T-helper 2 cell (primary cell): ENCODE measurements around the gene CSAG3.
"Not testable (repeated sequence)": the region's sequence is repeated elsewhere in the genome, so short reads cannot be mapped to it uniquely, and the experiment has no call there.

Experiments used
- DNase-seq, 5 experiments: peaks; one replicate each; pipeline versions ENCODE4 v3.0.0 to v3.0.0-alpha.2; 2012 to 2022
- total RNA-seq, 2 donors: gene quantifications; one replicate each; lab custom pipeline; 2026; lab: John Stamatoyannopoulos, UW

The CSAG3 gene
- 0 reads per million in 2 donors for total RNA-seq

- DNase-seq: not testable (repeated sequence)
Observed at GRCh38 chrX:152758918-152759317, at the start of gene CSAG3. TSS of gene CSAG3 (plus strand) at chrX:152759218.

DNA sequence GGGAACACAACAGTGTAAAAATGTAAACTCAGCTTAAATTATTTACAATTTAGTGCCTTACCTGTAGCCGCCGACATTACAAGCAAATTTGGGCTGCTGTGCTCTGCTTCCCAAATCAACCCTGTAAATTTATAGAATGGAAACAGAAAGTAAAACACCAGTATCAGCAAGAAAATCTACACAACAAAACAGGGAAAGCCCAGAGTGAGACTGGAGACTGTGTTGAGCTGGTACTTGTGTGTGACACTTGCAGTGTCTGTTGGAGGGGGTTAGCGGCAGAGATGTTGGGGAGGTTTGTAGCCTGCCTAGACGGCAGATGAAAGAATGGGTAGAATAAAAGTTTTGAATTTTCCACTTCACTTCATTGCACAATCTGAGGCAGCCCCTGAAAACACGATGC is 45.8 kb upstream of the CSAG3 start:
- not testable (repeated sequence) for DNase-seq

DNA sequence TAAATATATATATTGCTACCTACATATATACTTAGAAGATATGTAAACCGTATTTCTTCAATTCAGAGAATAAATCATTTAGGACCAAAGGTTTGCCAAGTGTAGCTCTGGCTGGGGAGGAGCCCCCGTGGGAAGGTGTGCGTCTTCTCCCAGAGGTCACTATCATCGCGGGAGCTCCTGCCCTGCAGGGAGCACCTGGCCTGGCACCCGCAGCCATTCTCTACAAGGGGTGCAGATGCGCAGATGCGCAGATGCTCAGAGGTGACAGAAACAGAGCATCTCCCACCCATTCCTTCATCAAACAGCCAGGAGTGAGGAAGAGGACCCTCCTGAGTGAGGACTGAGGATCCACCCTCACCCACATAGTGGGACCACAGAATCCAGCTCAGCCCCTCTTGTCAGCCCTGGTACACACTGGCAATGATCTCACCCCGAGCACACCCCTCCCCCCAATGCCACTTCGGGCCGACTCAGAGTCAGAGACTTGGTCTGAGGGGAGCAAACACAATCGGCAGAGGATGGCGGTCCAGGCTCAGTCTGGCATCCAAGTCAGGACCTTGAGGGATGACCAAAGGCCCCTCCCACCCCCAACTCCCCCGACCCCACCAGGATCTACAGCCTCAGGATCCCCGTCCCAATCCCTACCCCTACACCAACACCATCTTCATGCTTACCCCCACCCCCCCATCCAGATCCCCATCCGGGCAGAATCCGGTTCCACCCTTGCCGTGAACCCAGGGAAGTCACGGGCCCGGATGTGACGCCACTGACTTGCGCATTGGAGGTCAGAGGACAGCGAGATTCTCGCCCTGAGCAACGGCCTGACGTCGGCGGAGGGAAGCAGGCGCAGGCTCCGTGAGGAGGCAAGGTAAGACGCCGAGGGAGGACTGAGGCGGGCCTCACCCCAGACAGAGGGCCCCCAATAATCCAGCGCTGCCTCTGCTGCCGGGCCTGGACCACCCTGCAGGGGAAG is 44.9 kb upstream of the CSAG3 start, which contains the start of gene MAGEA2B:
TSS of gene MAGEA2B (plus strand) at position 814 of the 973 bp plus-strand sequence. CDS start 2,479 bp downstream, outside the sequence.
- not testable (repeated sequence) for DNase-seq

GRCh38 chrX:152725409-152725808 is 33.6 kb upstream of the CSAG3 start:
- DNase-seq: no peak

DNA sequence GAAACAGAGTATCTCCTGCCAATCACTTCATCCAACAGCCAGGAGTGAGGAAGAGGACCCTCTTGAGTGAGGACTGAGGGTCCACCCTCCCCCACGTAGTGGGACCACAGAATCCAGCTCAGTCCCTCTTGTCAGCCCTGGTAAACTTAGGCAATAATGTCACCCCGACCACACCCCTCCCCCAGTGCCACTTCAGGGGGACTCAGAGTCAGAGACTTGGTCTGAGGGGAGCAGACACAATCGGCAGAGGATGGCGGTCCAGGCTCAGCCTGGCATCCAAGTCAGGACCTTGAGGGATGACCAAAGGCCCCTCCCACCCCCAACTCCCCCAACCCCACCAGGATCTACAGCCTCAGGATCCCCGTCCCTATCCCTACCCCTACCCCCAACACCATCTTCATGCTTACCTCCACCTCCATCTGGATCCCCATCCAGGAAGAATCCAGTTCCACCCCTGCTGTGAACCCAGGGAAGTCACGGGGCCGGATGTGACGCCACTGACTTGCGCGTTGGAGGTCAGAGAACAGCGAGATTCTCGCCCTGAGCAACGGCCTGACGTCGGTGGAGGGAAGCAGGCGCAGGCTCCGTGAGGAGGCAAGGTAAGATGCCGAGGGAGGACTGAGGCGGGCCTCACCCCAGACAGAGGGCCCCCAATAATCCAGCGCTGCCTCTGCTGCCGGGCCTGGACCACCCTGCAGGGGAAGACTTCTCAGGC is 25.6 kb upstream of the CSAG3 start, which contains the start of the genes CSAG1 and MAGEA12:
TSS of gene CSAG1 (minus strand) at position 461 of the 715 bp plus-strand sequence. CDS start 1,261 bp downstream, outside the sequence.
TSS of gene MAGEA12 (plus strand) at position 497 of the 715 bp plus-strand sequence. CDS start 2,405 bp downstream, outside the sequence.
- DNase-seq: no peak

GRCh38 chrX:152734143-152734858 is 24.7 kb upstream of the CSAG3 start:
- not testable (repeated sequence) for DNase-seq

GRCh38 chrX:152735101-152735500 is 23.9 kb upstream of the CSAG3 start:
- no peak for DNase-seq

- no peak for DNase-seq
Observed at GRCh38 chrX:152735860-152736511, 23.0 kb upstream of the CSAG3 start.

- not testable (repeated sequence) for DNase-seq
Observed at GRCh38 chrX:152736528-152736927, 22.5 kb upstream of the CSAG3 start.

GRCh38 chrX:152738560-152738959 is 20.5 kb upstream of the CSAG3 start:
- DNase-seq: no peak

DNA sequence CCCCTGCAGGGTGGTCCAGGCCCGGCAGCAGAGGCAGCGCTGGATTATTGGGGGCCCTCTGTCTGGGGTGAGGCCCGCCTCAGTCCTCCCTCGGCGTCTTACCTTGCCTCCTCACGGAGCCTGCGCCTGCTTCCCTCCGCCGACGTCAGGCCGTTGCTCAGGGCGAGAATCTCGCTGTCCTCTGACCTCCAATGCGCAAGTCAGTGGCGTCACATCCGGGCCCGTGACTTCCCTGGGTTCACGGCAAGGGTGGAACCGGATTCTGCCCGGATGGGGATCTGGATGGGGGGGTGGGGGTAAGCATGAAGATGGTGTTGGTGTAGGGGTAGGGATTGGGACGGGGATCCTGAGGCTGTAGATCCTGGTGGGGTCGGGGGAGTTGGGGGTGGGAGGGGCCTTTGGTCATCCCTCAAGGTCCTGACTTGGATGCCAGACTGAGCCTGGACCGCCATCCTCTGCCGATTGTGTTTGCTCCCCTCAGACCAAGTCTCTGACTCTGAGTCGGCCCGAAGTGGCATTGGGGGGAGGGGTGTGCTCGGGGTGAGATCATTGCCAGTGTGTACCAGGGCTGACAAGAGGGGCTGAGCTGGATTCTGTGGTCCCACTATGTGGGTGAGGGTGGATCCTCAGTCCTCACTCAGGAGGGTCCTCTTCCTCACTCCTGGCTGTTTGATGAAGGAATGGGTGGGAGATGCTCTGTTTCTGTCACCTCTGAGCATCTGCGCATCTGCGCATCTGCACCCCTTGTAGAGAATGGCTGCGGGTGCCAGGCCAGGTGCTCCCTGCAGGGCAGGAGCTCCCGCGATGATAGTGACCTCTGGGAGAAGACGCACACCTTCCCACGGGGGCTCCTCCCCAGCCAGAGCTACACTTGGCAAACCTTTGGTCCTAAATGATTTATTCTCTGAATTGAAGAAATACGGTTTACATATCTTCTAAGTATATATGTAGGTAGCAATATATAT is 5.0 kb upstream of the CSAG3 start, which contains the start of gene MAGEA2:
TSS of gene MAGEA2 (minus strand) at position 157 of the 965 bp plus-strand sequence. CDS start 2,479 bp downstream, outside the sequence.
- DNase-seq: not testable (repeated sequence)

DNA sequence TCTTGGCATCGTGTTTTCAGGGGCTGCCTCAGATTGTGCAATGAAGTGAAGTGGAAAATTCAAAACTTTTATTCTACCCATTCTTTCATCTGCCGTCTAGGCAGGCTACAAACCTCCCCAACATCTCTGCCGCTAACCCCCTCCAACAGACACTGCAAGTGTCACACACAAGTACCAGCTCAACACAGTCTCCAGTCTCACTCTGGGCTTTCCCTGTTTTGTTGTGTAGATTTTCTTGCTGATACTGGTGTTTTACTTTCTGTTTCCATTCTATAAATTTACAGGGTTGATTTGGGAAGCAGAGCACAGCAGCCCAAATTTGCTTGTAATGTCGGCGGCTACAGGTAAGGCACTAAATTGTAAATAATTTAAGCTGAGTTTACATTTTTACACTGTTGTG is 4.1 kb upstream of the CSAG3 start:
- DNase-seq: not testable (repeated sequence)

DNA sequence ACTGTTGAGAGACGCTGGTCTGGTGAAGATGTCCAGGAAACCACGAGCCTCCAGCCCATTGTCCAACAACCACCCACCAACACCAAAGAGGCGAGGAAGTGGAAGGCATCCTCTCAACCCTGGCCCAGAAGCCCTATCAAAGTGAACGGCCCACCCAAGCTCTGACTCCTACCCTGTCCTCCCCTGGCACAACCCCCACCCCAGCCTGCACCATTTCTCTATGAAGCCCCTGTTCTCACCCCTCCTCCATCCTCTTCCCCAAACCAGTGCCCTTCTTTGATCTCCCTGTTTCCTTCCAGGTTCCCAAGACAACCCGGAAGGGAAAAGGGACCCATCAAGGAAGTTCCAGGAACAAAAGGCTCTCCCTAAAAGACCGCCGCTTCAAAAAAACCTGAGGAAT is 526 bp downstream of the CSAG3 start:
- DNase-seq: not testable (repeated sequence)

- not testable (repeated sequence) for DNase-seq
Observed at GRCh38 chrX:152761582-152761981, 2.6 kb downstream of the CSAG3 start.

DNA sequence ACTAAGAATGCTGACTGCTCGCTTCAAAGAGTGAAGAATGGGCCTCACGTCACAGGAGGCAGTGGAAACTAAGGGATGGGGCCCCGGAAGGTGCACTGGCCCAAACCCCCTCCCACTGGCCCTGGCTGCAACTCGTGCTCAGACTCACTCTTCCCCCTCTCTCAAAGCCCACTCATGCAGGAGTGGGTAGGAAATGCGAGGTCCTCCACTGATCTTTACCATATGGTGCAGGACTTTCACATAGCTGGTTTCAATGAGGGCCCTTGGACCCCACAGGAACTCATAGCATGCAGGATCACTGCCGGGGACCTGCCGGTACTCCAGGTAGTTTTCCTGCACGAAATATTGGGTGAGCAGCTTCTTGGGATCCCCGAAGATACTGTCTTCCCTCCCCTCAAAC is 7.5 kb downstream of the CSAG3 start:
- DNase-seq: not testable (repeated sequence)

GRCh38 chrX:152769549-152770289 is 10.7 kb downstream of the CSAG3 start, which contains the start of gene MAGEA6:
TSS of gene MAGEA6 (minus strand) at chrX:152769689. CDS start at chrX:152767650, 2,039 bp downstream.
- not testable (repeated sequence) for DNase-seq

DNA sequence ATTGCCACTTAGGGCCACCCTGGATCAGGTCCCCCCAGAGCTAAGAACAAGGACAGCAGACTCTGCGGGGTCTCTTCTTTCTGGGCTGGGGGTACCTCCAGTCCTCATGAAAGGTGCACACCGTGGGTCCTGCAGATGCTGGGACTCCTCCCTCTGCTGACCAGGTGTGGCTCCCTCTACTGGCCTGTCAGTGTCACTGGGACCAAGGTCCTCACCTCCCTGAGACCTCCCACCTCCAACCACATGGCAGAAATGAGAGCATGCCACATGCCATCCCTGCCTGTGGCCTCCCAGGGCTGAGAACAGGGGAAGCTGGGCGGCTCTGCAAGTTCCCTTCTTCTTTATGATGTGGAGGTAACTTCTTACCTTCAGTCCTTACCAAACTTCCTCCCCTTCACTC is 28.0 kb downstream of the CSAG3 start:
- DNase-seq: not testable (repeated sequence)

GRCh38 chrX:152798945-152799344 is 39.9 kb downstream of the CSAG3 start:
- no peak for DNase-seq

DNA sequence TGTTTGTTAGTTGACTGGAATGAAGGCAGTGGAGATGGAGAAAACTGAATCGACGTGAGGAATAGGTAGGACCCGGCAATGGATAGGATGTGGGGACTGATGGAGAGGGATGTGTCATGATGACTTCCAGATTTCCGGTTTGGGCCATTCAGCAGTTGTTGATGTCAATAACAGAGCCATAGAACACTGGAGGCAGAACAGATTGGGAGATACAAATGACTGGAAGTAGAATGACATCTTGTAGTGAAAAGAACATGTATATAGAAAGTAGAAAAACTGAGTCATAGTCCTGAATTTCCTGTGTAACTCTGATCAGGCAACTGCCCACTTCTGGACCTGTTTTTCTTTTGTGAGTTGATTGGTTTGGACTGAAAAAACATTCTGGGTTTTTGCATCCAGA is 47.0 kb downstream of the CSAG3 start:
- DNase-seq: no peak
